Karpas-422 (cell line): ENCODE measurements around the gene RICTOR. TPM values are rescaled to one million over a fixed set of nuclear protein-coding genes. Genes with fewer than 3 reads are reported as not detected.

Source experiments
- DNase-seq: peaks from one replicate; pipeline ENCODE4 v3.0.0-alpha.2; 2015
- H2AFZ ChIP-seq: fragments of 200-600 bp; sonication (generic); 2 replicates; pipeline ENCODE4 v1.6.1; 2014; ENCODE audit warnings: antibody characterized with exemption, low read length, mixed read lengths
- H3K27ac ChIP-seq: fragments of 200-600 bp; sonication (generic); 2 replicates; pipeline ENCODE4 v1.5.1; 2014; ENCODE audit warnings: mild to moderate bottlenecking, low read length, moderate library complexity
- H3K27me3 ChIP-seq: fragments of 200-600 bp; sonication (generic); 2 replicates; pipeline ENCODE4 v1.6.1; 2014; ENCODE audit warnings: low read length, mixed read lengths
- H3K36me3 ChIP-seq: fragments of 200-600 bp; sonication (generic); 2 replicates; pipeline ENCODE4 v1.6.1; 2014; ENCODE audit warnings: low read length, mixed read lengths; ENCODE audit not compliant: insufficient read depth
- H3K4me1 ChIP-seq: fragments of 200-600 bp; sonication (generic); 2 replicates; pipeline ENCODE4 v1.6.1; 2014; ENCODE audit warnings: mild to moderate bottlenecking, low read length, mixed read lengths
- H3K4me2 ChIP-seq: fragments of 200-600 bp; sonication (generic); 2 replicates; pipeline ENCODE4 v1.6.1; 2014; ENCODE audit warnings: low read length, low read depth, mild to moderate bottlenecking; ENCODE audit not compliant: poor library complexity, severe bottlenecking
- H3K4me3 ChIP-seq: fragments of 200-600 bp; sonication (generic); 2 replicates; pipeline ENCODE4 v1.5.1; 2014; ENCODE audit warnings: mild to moderate bottlenecking, antibody characterized with exemption, low read length, mixed read lengths
- H3K79me2 ChIP-seq: fragments of 200-600 bp; sonication (generic); 2 replicates; pipeline ENCODE4 v1.6.1; 2014; ENCODE audit warnings: mild to moderate bottlenecking, low read length, mixed read lengths
- H3K9ac ChIP-seq: fragments of 200-600 bp; sonication (generic); 2 replicates; pipeline ENCODE4 v1.6.0; 2014; ENCODE audit warnings: low read length
- H3K9me2 ChIP-seq: fragments of 200-600 bp; sonication (generic), shearing (Covaris generic); replicated peaks from 2 replicates; pipeline ENCODE4 v1.6.0; 2014; ENCODE audit warnings: mild to moderate bottlenecking, low read length, moderate library complexity; ENCODE audit not compliant: insufficient read depth
- H3K9me3 ChIP-seq: fragments of 300-700, 200-600 bp; sonication (generic); 2 replicates; pipeline ENCODE4 v1.6.1; 2014; ENCODE audit warnings: low read length, mixed read lengths
- H4K20me1 ChIP-seq: fragments of 200-600 bp; sonication (generic); 2 replicates; pipeline ENCODE4 v1.6.1; 2014; ENCODE audit warnings: mild to moderate bottlenecking, antibody characterized with exemption, low read length, low read depth; ENCODE audit not compliant: insufficient read depth
- total RNA-seq: library from RNA; depleted of rRNA; stranded (reverse); fragments of >200 nt; shearing (Covaris generic); gene quantifications from 2 replicates; pipeline ENCODE4 v1.2.3, GENCODE V29; 2014; ENCODE audit warnings: low replicate concordance

RICTOR gene
- total RNA-seq, 1 experiment from 2014 or later: 42.7 TPM

- H3K36me3 ChIP-seq: peaks cover 50% of the 10 kb centered on the region; the same call in 1 of the 2 replicates
- H3K4me1 ChIP-seq: peaks cover 17% of the 10 kb centered on the region
- DNase-seq: no peak
- H3K9ac ChIP-seq: no peak overlapping the region
- no peaks in the 10 kb centered on the region for H4K20me1 ChIP-seq
- no peaks in the 10 kb centered on the region for H3K79me2 ChIP-seq
- no peaks in the 10 kb centered on the region for H3K27me3 ChIP-seq
- H2AFZ ChIP-seq: no peak overlapping the region
- H3K4me2 ChIP-seq: no peak overlapping the region
- no peak overlapping the region for H3K4me3 ChIP-seq
- no peaks in the 10 kb centered on the region for H3K9me3 ChIP-seq
- no peaks in the 10 kb centered on the region for H3K9me2 ChIP-seq
- H3K27ac ChIP-seq: no peak overlapping the region
Observed at GRCh38 chr5:38941912-38942311, 132.3 kb downstream of the RICTOR start.

GRCh38 chr5:38940230-38940858 is 133.9 kb downstream of the RICTOR start:
- Histone ChIP-seq H3K4me3 (no peak overlapping the region), H3K4me2 (peak overlapping the region; percentile 17), H2AFZ (no peak overlapping the region), H3K9ac (no peak overlapping the region), H3K27me3 (no peaks in the 10 kb centered on the region), H3K27ac (peak overlapping the region; percentile 20; the same call in 1 of the 2 replicates), H4K20me1 (no peaks in the 10 kb centered on the region), H3K9me2 (no peaks in the 10 kb centered on the region), H3K9me3 (no peaks in the 10 kb centered on the region), H3K79me2 (no peaks in the 10 kb centered on the region), H3K4me1 (peaks cover 17% of the 10 kb centered on the region), H3K36me3 (peaks cover 48% of the 10 kb centered on the region; the same call in 1 of the 2 replicates)
- DNase-seq: no peak

- H3K9me3 ChIP-seq: no peaks in the 10 kb centered on the region
- H3K4me2 ChIP-seq: no peak overlapping the region
- no peaks in the 10 kb centered on the region for H4K20me1 ChIP-seq
- H3K27me3 ChIP-seq: no peaks in the 10 kb centered on the region
- H3K4me3 ChIP-seq: no peak overlapping the region
- peaks cover 17% of the 10 kb centered on the region for H3K4me1 ChIP-seq
- H3K36me3 ChIP-seq: peaks cover 39% of the 10 kb centered on the region; the same call in 1 of the 2 replicates
- no peaks in the 10 kb centered on the region for H3K79me2 ChIP-seq
- no peak overlapping the region for H2AFZ ChIP-seq
- H3K27ac ChIP-seq: no peak overlapping the region
- no peak for DNase-seq
- no peaks in the 10 kb centered on the region for H3K9me2 ChIP-seq
- no peak overlapping the region for H3K9ac ChIP-seq
Observed at GRCh38 chr5:38938973-38939372, 135.2 kb downstream of the RICTOR start.

GRCh38 chr5:38938424-38938823 is 135.8 kb downstream of the RICTOR start:
- H3K36me3 ChIP-seq: peaks cover 39% of the 10 kb centered on the region; the same call in 1 of the 2 replicates
- no peak for DNase-seq
- no peak overlapping the region for H3K9ac ChIP-seq
- peaks cover 17% of the 10 kb centered on the region for H3K4me1 ChIP-seq
- no peaks in the 10 kb centered on the region for H3K27me3 ChIP-seq
- no peak overlapping the region for H3K4me3 ChIP-seq
- H3K9me3 ChIP-seq: no peaks in the 10 kb centered on the region
- no peaks in the 10 kb centered on the region for H3K9me2 ChIP-seq
- H3K4me2 ChIP-seq: no peak overlapping the region
- no peaks in the 10 kb centered on the region for H3K79me2 ChIP-seq
- H4K20me1 ChIP-seq: no peaks in the 10 kb centered on the region
- no peak overlapping the region for H3K27ac ChIP-seq
- H2AFZ ChIP-seq: no peak overlapping the region

- Histone ChIP-seq H3K9me2 (no peaks in the 10 kb centered on the region), H3K9me3 (no peaks in the 10 kb centered on the region), H3K4me3 (no peak overlapping the region), H2AFZ (no peak overlapping the region), H3K9ac (no peak overlapping the region), H3K4me2 (no peak overlapping the region), H4K20me1 (no peaks in the 10 kb centered on the region), H3K79me2 (no peaks in the 10 kb centered on the region), H3K27ac (no peak overlapping the region), H3K27me3 (no peaks in the 10 kb centered on the region), H3K36me3 (peaks cover 24% of the 10 kb centered on the region; the same call in 1 of the 2 replicates), H3K4me1 (peaks cover 12% of the 10 kb centered on the region)
- no peak for DNase-seq
Observed at GRCh38 chr5:38936269-38936668, 137.9 kb downstream of the RICTOR start.

GRCh38 chr5:38935437-38935836 is 138.8 kb downstream of the RICTOR start:
- no peaks in the 10 kb centered on the region for H3K27me3 ChIP-seq
- H3K4me1 ChIP-seq: peaks cover 3% of the 10 kb centered on the region
- no peak overlapping the region for H2AFZ ChIP-seq
- H3K4me3 ChIP-seq: no peak overlapping the region
- no peaks in the 10 kb centered on the region for H4K20me1 ChIP-seq
- no peaks in the 10 kb centered on the region for H3K9me3 ChIP-seq
- H3K27ac ChIP-seq: no peak overlapping the region
- DNase-seq: no peak
- no peaks in the 10 kb centered on the region for H3K79me2 ChIP-seq
- no peak overlapping the region for H3K9ac ChIP-seq
- H3K9me2 ChIP-seq: no peaks in the 10 kb centered on the region
- no peak overlapping the region for H3K4me2 ChIP-seq
- H3K36me3 ChIP-seq: peaks cover 17% of the 10 kb centered on the region; the same call in 1 of the 2 replicates

GRCh38 chr5:38932854-38933408 is 141.3 kb downstream of the RICTOR start:
- no peaks in the 10 kb centered on the region for H3K4me1 ChIP-seq
- no peak for DNase-seq
- H3K36me3 ChIP-seq: peaks cover 6% of the 10 kb centered on the region; the same call in 1 of the 2 replicates
- H3K9me2 ChIP-seq: no peaks in the 10 kb centered on the region
- no peak overlapping the region for H3K4me2 ChIP-seq
- H2AFZ ChIP-seq: no peak overlapping the region
- no peak overlapping the region for H3K27ac ChIP-seq
- H3K79me2 ChIP-seq: no peaks in the 10 kb centered on the region
- no peaks in the 10 kb centered on the region for H3K9me3 ChIP-seq
- H3K27me3 ChIP-seq: no peaks in the 10 kb centered on the region
- H3K9ac ChIP-seq: no peak overlapping the region
- no peak overlapping the region for H3K4me3 ChIP-seq
- no peaks in the 10 kb centered on the region for H4K20me1 ChIP-seq

- no peak overlapping the region for H3K4me3 ChIP-seq
- H3K9me2 ChIP-seq: no peaks in the 10 kb centered on the region
- H3K9ac ChIP-seq: no peak overlapping the region
- H3K27me3 ChIP-seq: no peaks in the 10 kb centered on the region
- H3K79me2 ChIP-seq: no peaks in the 10 kb centered on the region
- H4K20me1 ChIP-seq: no peaks in the 10 kb centered on the region
- H3K36me3 ChIP-seq: no peaks in the 10 kb centered on the region; the same call in 1 of the 2 replicates
- no peaks in the 10 kb centered on the region for H3K4me1 ChIP-seq
- H2AFZ ChIP-seq: no peak overlapping the region
- H3K27ac ChIP-seq: no peak overlapping the region
- no peak for DNase-seq
- no peaks in the 10 kb centered on the region for H3K9me3 ChIP-seq
- H3K4me2 ChIP-seq: no peak overlapping the region
Observed at GRCh38 chr5:38931731-38932130, 142.5 kb downstream of the RICTOR start.
